SJSA1 (cell line): ENCODE data around the gene SLC1A2. TPM values are rescaled to one million over a fixed set of nuclear protein-coding genes. Genes with fewer than 3 reads are reported as not detected.

Source experiments
- DNase-seq, 2 experiments: peaks; one replicate each; pipeline ENCODE4 v3.0.0-alpha.2; 2015 to 2020; ENCODE audit warnings: low spot score in 2 of 2, low read depth in 1 of 2
- H3K27ac ChIP-seq: fragments of 250-450 bp; sonication (Bioruptor Pico); 2 replicates; pipeline ENCODE4 v1.5.1; 2020; ENCODE audit warnings: mild to moderate bottlenecking, moderate library complexity
- H3K27me3 ChIP-seq: fragments of 250-450 bp; sonication (Bioruptor Pico); replicated peaks from 2 replicates; pipeline ENCODE4 v1.5.1; 2020; ENCODE audit warnings: mild to moderate bottlenecking, moderate library complexity
- H3K36me3 ChIP-seq: fragments of 250-450 bp; sonication (Bioruptor Pico); 2 replicates; pipeline ENCODE4 v1.5.1; 2020; ENCODE audit warnings: mild to moderate bottlenecking
- H3K4me1 ChIP-seq: fragments of 250-450 bp; sonication (Bioruptor Pico); replicated peaks from 2 replicates; pipeline ENCODE4 v1.6.1; 2021; ENCODE audit warnings: mild to moderate bottlenecking
- H3K4me3 ChIP-seq: fragments of 250-450 bp; sonication (Bioruptor Pico); 2 replicates; pipeline ENCODE4 v1.5.1; 2020; ENCODE audit warnings: mild to moderate bottlenecking
- H3K9me3 ChIP-seq: fragments of 250-450 bp; sonication (Bioruptor Pico); replicated peaks from 2 replicates; pipeline ENCODE4 v1.5.1; 2020; ENCODE audit warnings: mild to moderate bottlenecking
- total RNA-seq: library from RNA; depleted of rRNA; stranded (reverse); fragments of >200 nt; shearing (Covaris generic); gene quantifications from 2 replicates; pipeline ENCODE4 v1.2.3, GENCODE V29; 2014

The SLC1A2 gene
- total RNA-seq, 1 experiment from 2014 or later, result not detected

GRCh38 chr11:35330156-35330889 is 89.0 kb downstream of the SLC1A2 start:
- Histone ChIP-seq H3K9me3 (no peaks in the 10 kb centered on the region), H3K27ac (no peak overlapping the region), H3K4me3 (no peak overlapping the region), H3K4me1 (no peaks in the 10 kb centered on the region), H3K27me3 (no peaks in the 10 kb centered on the region), H3K36me3 (no peaks in the 10 kb centered on the region)
- DNase-seq, result no peak

- no peak for DNase-seq
- Histone ChIP-seq H3K27ac (no peak overlapping the region), H3K27me3 (no peaks in the 10 kb centered on the region), H3K4me3 (no peak overlapping the region), H3K9me3 (no peaks in the 10 kb centered on the region; the same call in 1 of the 2 replicates), H3K36me3 (no peaks in the 10 kb centered on the region), H3K4me1 (no peaks in the 10 kb centered on the region)
Observed at GRCh38 chr11:35327829-35328228, 91.5 kb downstream of the SLC1A2 start.

GRCh38 chr11:35326266-35326879 is 93.0 kb downstream of the SLC1A2 start:
- Histone ChIP-seq H3K36me3 (no peaks in the 10 kb centered on the region), H3K4me1 (no peaks in the 10 kb centered on the region)

GRCh38 chr11:35324981-35325380 is 94.4 kb downstream of the SLC1A2 start:
- H3K36me3 ChIP-seq, result no peaks in the 10 kb centered on the region
- H3K27ac ChIP-seq, result no peak overlapping the region
- no peaks in the 10 kb centered on the region; the same call in 1 of the 2 replicates for H3K9me3 ChIP-seq
- H3K27me3 ChIP-seq, result no peaks in the 10 kb centered on the region
- no peaks in the 10 kb centered on the region; the same call in 1 of the 2 replicates for H3K4me1 ChIP-seq
- no peak overlapping the region for H3K4me3 ChIP-seq
- no peak for DNase-seq

More at GRCh38 chr11:35326266-35326879, 93.0 kb downstream of the SLC1A2 start:
- Histone ChIP-seq H3K9me3 (no peaks in the 10 kb centered on the region; the same call in 1 of the 2 replicates), H3K27ac (no peak overlapping the region), H3K4me3 (no peak overlapping the region), H3K27me3 (no peaks in the 10 kb centered on the region)
- no peak for DNase-seq

GRCh38 chr11:35324183-35324886 is 95.0 kb downstream of the SLC1A2 start:
- no peaks in the 10 kb centered on the region for H3K27me3 ChIP-seq
- no peaks in the 10 kb centered on the region for H3K36me3 ChIP-seq
- no peak overlapping the region for H3K4me3 ChIP-seq
- peaks cover 5% of the 10 kb centered on the region for H3K4me1 ChIP-seq
- no peak for DNase-seq
- H3K27ac ChIP-seq, result no peak overlapping the region
- no peaks in the 10 kb centered on the region; the same call in 1 of the 2 replicates for H3K9me3 ChIP-seq

GRCh38 chr11:35323076-35323868 is 96.1 kb downstream of the SLC1A2 start:
- Histone ChIP-seq H3K4me3 (no peak overlapping the region), H3K27ac (no peak overlapping the region), H3K4me1 (peaks cover 8% of the 10 kb centered on the region), H3K27me3 (no peaks in the 10 kb centered on the region), H3K36me3 (no peaks in the 10 kb centered on the region), H3K9me3 (no peaks in the 10 kb centered on the region; the same call in 1 of the 2 replicates)
- no peak for DNase-seq

- Histone ChIP-seq H3K36me3 (no peaks in the 10 kb centered on the region), H3K27me3 (no peaks in the 10 kb centered on the region), H3K9me3 (no peaks in the 10 kb centered on the region; the same call in 1 of the 2 replicates), H3K4me3 (no peak overlapping the region), H3K4me1 (peaks cover 8% of the 10 kb centered on the region), H3K27ac (no peak overlapping the region)
- no peak for DNase-seq
Observed at GRCh38 chr11:35322318-35322979, 96.9 kb downstream of the SLC1A2 start.

- H3K27me3 ChIP-seq, result no peaks in the 10 kb centered on the region
- no peak overlapping the region for H3K27ac ChIP-seq
- H3K9me3 ChIP-seq, result no peaks in the 10 kb centered on the region; the same call in 1 of the 2 replicates
- H3K4me1 ChIP-seq, result peaks cover 8% of the 10 kb centered on the region
- H3K36me3 ChIP-seq, result no peaks in the 10 kb centered on the region
- DNase-seq, result no peak
- H3K4me3 ChIP-seq, result no peak overlapping the region
Observed at GRCh38 chr11:35321532-35322317, 97.6 kb downstream of the SLC1A2 start.

GRCh38 chr11:35321111-35321510 is 98.2 kb downstream of the SLC1A2 start:
- H3K36me3 ChIP-seq, result no peaks in the 10 kb centered on the region
- peaks cover 8% of the 10 kb centered on the region for H3K4me1 ChIP-seq
- no peaks in the 10 kb centered on the region for H3K27me3 ChIP-seq
- no peak overlapping the region for H3K4me3 ChIP-seq
- H3K27ac ChIP-seq, result no peak overlapping the region
- DNase-seq, result no peak
- no peaks in the 10 kb centered on the region; the same call in 1 of the 2 replicates for H3K9me3 ChIP-seq

- no peak overlapping the region for H3K27ac ChIP-seq
Observed at GRCh38 chr11:35318977-35319925, 100.1 kb downstream of the SLC1A2 start.

GRCh38 chr11:35318309-35318708 is 101.0 kb downstream of the SLC1A2 start:
- H3K27me3 ChIP-seq, result no peaks in the 10 kb centered on the region
- no peak overlapping the region for H3K4me3 ChIP-seq
- DNase-seq, result no peak
- H3K27ac ChIP-seq, result no peak overlapping the region
- H3K4me1 ChIP-seq, result peaks cover 8% of the 10 kb centered on the region
- H3K9me3 ChIP-seq, result no peaks in the 10 kb centered on the region
- no peaks in the 10 kb centered on the region for H3K36me3 ChIP-seq

More at GRCh38 chr11:35318977-35319925, 100.1 kb downstream of the SLC1A2 start:
- peak in 1 of 2 experiments; percentile 42 for DNase-seq
- no peaks in the 10 kb centered on the region; the same call in 1 of the 2 replicates for H3K9me3 ChIP-seq
- no peaks in the 10 kb centered on the region for H3K27me3 ChIP-seq
- H3K4me1 ChIP-seq, result peaks cover 8% of the 10 kb centered on the region
- H3K36me3 ChIP-seq, result no peaks in the 10 kb centered on the region
- no peak overlapping the region for H3K4me3 ChIP-seq
